ENCODE measurements around the gene POLR1H. TPM values are rescaled to one million over a fixed set of nuclear protein-coding genes. Genes with fewer than 3 reads are reported as not detected.

Gene POLR1H
- 10 to 100 TPM; 23.9 to 37.9 (median 28.3) TPM for total RNA-seq
- polyA plus RNA-seq: 10 to 100 TPM; 23.1 to 46.6 TPM
- long read RNA-seq, donor 1, transcript ZNRD1-201 (4 exons, 864 nt): major isoform, 11 of 18 reads
- long read RNA-seq, donor 1, partial matches to known transcripts: 0 of 18 reads
- long read RNA-seq, donor 1, other reads (novel, unspliced or antisense): 2 of 18 reads
- long read RNA-seq, donor 2, transcript ZNRD1-201 (4 exons, 864 nt): minor isoform, 11 of 25 reads
- long read RNA-seq, donor 2, transcript ZNRD1-202 (5 exons, 743 nt): major isoform, 12 of 25 reads
- long read RNA-seq, donor 2, partial matches to known transcripts: 0 of 25 reads
- long read RNA-seq, donor 2, other reads (novel, unspliced or antisense): 0 of 25 reads
- long read RNA-seq, donor 3, transcript ZNRD1-201 (4 exons, 864 nt): major isoform, 5 of 21 reads
- long read RNA-seq, donor 3, partial matches to known transcripts: 6 of 21 reads
- long read RNA-seq, donor 3, other reads (novel, unspliced or antisense): 2 of 21 reads

DNA sequence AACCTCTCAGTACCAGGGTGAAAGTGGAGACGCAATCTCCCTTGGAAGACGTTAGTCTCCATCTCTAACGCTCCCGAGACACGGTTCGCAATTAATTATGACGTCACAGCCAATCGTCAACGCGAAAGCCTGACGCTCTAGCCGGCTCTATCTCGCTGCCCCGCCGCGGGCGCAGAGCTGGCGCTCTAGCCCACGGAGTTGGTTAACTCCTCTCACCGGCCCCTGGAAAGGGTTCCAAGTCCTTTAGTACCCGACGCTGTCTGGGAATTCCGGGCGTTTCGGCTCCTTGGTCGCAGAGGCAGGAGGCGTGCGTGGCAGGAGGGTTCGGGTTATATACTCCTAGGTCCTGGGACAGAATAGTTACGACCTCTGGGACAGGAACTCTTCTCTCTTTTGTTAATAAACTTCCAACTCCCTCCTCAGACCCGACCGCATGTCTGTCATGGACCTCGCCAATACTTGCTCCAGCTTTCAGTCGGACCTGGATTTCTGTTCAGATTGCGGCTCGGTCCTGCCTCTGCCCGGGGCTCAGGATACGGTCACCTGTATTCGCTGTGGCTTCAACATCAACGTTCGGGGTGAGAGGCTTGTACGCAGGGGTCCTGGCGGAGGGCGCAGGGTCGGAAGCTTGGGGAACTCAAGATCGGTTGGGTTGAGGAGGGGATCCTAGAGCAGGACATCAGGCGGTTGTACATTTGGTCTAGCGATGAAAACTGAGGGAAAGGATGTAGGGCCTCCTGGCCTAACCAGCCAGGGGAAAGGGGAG lies at the start of gene POLR1H:
Gene POLR1H (plus strand): TSS at position 174 of the 766 bp plus-strand sequence. CDS start 260 bp downstream, at position 434.
- WGBS, 3 donors: 0% methylated on average over 45 to 48 of the region's 48 CpGs
- peak in 1 of 3 donors; percentile 11 for TF ChIP-seq CTCF (IDR thresholded peaks at IDR 0.05)
- TF ChIP-seq POLR2A (IDR thresholded peaks at IDR 0.05): peak; percentile 86
- TF ChIP-seq EP300 (IDR thresholded peaks at IDR 0.05): no peak
- no peaks in the 10 kb centered on the region for H3K9me3 ChIP-seq
- DNase-seq: peak; percentile 91 to 94 (median 92)
- H3K36me3 ChIP-seq: no peaks in the 10 kb centered on the region
- H3K4me3 ChIP-seq: peak within 1 kb of the TSS; percentile 89
- H3K4me1 ChIP-seq (ENCODE audit: insufficient read depth): peaks cover 5% of the 10 kb centered on the region
- intact Hi-C loops (cut with DNase I): no loop called here
- H3K27ac ChIP-seq: peak within 1 kb of the TSS; percentile 26 to 88
- H3K27me3 ChIP-seq: no peaks in the 10 kb centered on the region

- Histone ChIP-seq H3K4me1 (ENCODE audit: insufficient read depth) (no peaks in the 10 kb centered on the region), H3K36me3 (no peaks in the 10 kb centered on the region), H3K27me3 (no peaks in the 10 kb centered on the region), H3K9me3 (no peaks in the 10 kb centered on the region), H3K27ac (no peak overlapping the region), H3K4me3 (no peak overlapping the region)
- 53 to 59% (median 56%) methylated on average over 13 of the region's 13 CpGs for WGBS, 3 donors
- DNase-seq: peak in 1 of 5 donors; percentile 68
- intact Hi-C loops (cut with DNase I): loop anchor here in 2 of 4 donors (5.0 to 10.0 kb wide), 2 partner anchors 166 to 169 kb away; no protein-coding TSS in a partner anchor
- peak in 1 of 3 donors; percentile 45 for TF ChIP-seq CTCF (IDR thresholded peaks at IDR 0.05)
- no peak for TF ChIP-seq POLR2A (IDR thresholded peaks at IDR 0.05)
Measured at GRCh38 chr6:30013291-30013922, 47.7 kb upstream of the POLR1H start.

DNA sequence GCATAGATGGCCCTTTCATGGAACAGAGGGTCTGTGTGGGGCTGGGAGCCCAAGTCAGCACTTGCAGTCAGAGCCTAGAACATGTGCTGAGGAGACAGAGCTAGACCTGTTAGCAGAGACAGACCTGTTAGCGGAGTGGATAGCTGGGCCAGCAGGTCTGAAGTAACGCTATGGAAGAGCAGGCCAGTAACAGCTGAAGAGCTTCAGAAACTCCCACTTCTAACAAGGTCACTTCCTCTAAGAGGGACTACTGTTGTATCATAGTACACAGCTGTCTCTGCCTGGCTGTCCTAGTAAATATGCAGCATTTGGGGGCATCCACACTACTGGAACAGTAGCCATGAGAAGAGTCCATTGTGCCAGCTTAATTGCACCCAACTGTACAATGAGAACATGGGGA lies 41.2 kb upstream of the POLR1H start:
- 72 to 83% (median 72%) methylated on average over 2 of the region's 2 CpGs for WGBS, 3 donors
- no peak for DNase-seq
- intact Hi-C loops (cut with DNase I): loop anchor here in 2 of 4 donors (5.0 to 10.0 kb wide), 2 partner anchors 173 to 175 kb away; no protein-coding TSS in a partner anchor

More for the DNA sequence above, 41.2 kb upstream of the POLR1H start:
- no peaks in the 10 kb centered on the region for H3K27me3 ChIP-seq
- no peak overlapping the region for H3K4me3 ChIP-seq
- no peak overlapping the region for H3K27ac ChIP-seq
- H3K36me3 ChIP-seq: no peaks in the 10 kb centered on the region
- H3K9me3 ChIP-seq: no peaks in the 10 kb centered on the region
- H3K4me1 ChIP-seq (ENCODE audit: insufficient read depth): no peaks in the 10 kb centered on the region
- no peak for TF ChIP-seq CTCF (IDR thresholded peaks at IDR 0.05)
- TF ChIP-seq POLR2A (IDR thresholded peaks at IDR 0.05): no peak
- TF ChIP-seq EP300 (IDR thresholded peaks at IDR 0.05): no peak
